Lower lobe of right lung (tissue), 2 donors: ENCODE data around the gene GNG7. TPM values are rescaled to one million over a fixed set of nuclear protein-coding genes. Genes with fewer than 3 reads are reported as not detected.

Source experiments
- ATAC-seq, 2 donors: fragments of 200-7000 bp; cut with Tn5 transposase; one replicate each; pipeline ENCODE4 v1.9.1; 2020 to 2022; ENCODE audit warnings: mild to moderate bottlenecking in 2 of 2, moderate library complexity in 2 of 2
- DNase-seq: peaks from one replicate; pipeline ENCODE4 v3.0.0-alpha.2; 2020
- H3K27ac ChIP-seq: fragments of 200-600 bp; one replicate; pipeline ENCODE4 v1.8.0; 2022
- H3K27me3 ChIP-seq: fragments of 200-600 bp; one replicate; pipeline ENCODE4 v1.8.0; 2022; ENCODE audit warnings: low read depth
- H3K36me3 ChIP-seq: fragments of 200-600 bp; one replicate; pipeline ENCODE4 v1.8.0; 2022; ENCODE audit warnings: mild to moderate bottlenecking
- H3K4me1 ChIP-seq: fragments of 200-600 bp; one replicate; pipeline ENCODE4 v1.8.0; 2022
- H3K4me3 ChIP-seq: fragments of 200-600 bp; one replicate; pipeline ENCODE4 v1.8.0; 2022; ENCODE audit warnings: mild to moderate bottlenecking
- H3K9me3 ChIP-seq: fragments of 200-600 bp; one replicate; pipeline ENCODE4 v1.8.0; 2022
- intact Hi-C: fragments of 100-400 bp; cut with DNase I; formaldehyde crosslinking; loops from one replicate; pipeline ENCODE4 v1.11.0; 2022
- total RNA-seq: library from RNA; stranded (reverse); fragmentation: NEBNext Ultra II Directional; extraction: Animal tissue kit (Norgen Biotek cat#: 25700); gene quantifications from one replicate; pipeline ENCODE4 v1.2.1, GENCODE V29; 2021
- TF ChIP-seq, protein P1 (sequence below): fragments of 200-600 bp; IDR thresholded peaks from one replicate; pipeline ENCODE4 v1.8.0; 2022; ENCODE audit warnings: antibody characterized with exemption, mild to moderate bottlenecking
- donor health status: DM: no; HTN: yes; CAD: no; lungs with severe emphysema.

The GNG7 gene
- total RNA-seq, 1 donor from 2014 or later, result 6.2 TPM

DNA sequence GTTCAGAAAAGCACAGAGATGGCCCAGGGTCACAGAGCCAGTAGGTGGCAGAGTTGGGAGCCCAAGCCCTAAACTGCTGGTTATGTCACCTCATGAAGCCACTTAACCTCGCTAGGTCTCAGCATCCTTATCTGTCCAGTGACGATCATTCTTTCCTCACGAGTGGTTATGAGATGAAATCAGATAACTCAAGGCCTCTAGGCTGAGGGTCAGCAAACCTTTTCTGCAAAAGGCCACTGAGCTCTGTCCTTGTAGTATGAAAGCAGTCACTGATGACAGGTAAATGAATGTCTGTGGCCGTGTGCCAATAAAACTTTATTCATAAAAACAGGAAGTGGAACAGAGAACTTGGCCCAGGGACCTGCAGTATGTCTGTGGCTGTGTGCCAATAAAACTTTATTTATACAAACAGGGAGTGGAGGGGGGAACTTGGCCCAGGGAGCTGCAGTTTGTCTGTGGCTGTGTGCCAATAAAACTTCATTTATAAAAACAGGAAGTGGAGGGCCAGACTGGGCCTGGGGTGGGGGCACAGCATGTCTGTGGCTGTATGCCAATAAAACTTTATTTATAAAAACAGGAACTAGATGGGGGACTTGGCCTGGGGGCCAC lies 71.2 kb downstream of the GNG7 start:
- H3K27me3 ChIP-seq, result no peaks in the 10 kb centered on the region
- no peaks in the 10 kb centered on the region for H3K36me3 ChIP-seq
- ATAC-seq (no peak), DNase-seq (peak; percentile 75)
- peaks cover 51% of the 10 kb centered on the region for H3K4me1 ChIP-seq
- peak overlapping the region; percentile 75 for H3K27ac ChIP-seq
- TF ChIP-seq, protein P1, sequence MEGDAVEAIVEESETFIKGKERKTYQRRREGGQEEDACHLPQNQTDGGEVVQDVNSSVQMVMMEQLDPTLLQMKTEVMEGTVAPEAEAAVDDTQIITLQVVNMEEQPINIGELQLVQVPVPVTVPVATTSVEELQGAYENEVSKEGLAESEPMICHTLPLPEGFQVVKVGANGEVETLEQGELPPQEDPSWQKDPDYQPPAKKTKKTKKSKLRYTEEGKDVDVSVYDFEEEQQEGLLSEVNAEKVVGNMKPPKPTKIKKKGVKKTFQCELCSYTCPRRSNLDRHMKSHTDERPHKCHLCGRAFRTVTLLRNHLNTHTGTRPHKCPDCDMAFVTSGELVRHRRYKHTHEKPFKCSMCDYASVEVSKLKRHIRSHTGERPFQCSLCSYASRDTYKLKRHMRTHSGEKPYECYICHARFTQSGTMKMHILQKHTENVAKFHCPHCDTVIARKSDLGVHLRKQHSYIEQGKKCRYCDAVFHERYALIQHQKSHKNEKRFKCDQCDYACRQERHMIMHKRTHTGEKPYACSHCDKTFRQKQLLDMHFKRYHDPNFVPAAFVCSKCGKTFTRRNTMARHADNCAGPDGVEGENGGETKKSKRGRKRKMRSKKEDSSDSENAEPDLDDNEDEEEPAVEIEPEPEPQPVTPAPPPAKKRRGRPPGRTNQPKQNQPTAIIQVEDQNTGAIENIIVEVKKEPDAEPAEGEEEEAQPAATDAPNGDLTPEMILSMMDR, result no peak
- peaks cover 7% of the 10 kb centered on the region for H3K9me3 ChIP-seq
- no peak overlapping the region for H3K4me3 ChIP-seq
- intact Hi-C loops, result no loop called here

DNA sequence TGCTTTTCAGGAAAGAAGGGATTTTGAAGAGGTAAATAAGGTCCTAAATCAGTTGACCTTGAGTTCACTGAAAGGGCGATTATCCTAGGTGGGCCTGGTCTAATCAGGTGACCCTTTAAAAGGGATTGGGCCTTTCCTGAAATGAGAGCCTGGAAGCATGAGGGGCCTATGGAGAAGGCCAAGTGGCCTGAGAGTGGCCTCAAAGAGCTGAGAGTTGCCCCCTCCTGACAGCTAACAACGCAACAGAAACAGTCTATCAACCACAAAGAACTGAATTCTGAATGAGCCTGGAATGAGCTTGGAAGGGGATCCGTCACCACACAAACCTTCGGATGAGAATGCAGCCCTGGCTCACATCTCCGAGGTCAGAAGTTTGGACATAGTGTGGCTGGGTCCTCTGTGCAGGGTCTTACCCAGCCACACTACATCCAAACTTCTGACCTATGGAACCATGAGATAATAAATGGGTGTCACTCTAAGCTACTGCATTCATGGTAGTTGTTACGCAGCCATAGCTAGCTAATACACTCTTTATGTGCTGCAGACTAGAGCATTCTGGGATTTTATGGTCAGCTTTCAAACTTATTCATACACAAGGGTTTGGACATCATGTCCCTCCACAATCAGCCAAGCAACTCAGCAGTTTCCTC lies 72.0 kb downstream of the GNG7 start:
- no peak overlapping the region for H3K4me3 ChIP-seq
- H3K27me3 ChIP-seq, result no peaks in the 10 kb centered on the region
- TF ChIP-seq, protein P1, result no peak
- DNase-seq, result no peak
- H3K27ac ChIP-seq, result peak overlapping the region; percentile 71
- peaks cover 51% of the 10 kb centered on the region for H3K4me1 ChIP-seq
- no peaks in the 10 kb centered on the region for H3K36me3 ChIP-seq
- ATAC-seq, result no peak
- H3K9me3 ChIP-seq, result peaks cover 7% of the 10 kb centered on the region
- intact Hi-C loops, result no loop called here

DNA sequence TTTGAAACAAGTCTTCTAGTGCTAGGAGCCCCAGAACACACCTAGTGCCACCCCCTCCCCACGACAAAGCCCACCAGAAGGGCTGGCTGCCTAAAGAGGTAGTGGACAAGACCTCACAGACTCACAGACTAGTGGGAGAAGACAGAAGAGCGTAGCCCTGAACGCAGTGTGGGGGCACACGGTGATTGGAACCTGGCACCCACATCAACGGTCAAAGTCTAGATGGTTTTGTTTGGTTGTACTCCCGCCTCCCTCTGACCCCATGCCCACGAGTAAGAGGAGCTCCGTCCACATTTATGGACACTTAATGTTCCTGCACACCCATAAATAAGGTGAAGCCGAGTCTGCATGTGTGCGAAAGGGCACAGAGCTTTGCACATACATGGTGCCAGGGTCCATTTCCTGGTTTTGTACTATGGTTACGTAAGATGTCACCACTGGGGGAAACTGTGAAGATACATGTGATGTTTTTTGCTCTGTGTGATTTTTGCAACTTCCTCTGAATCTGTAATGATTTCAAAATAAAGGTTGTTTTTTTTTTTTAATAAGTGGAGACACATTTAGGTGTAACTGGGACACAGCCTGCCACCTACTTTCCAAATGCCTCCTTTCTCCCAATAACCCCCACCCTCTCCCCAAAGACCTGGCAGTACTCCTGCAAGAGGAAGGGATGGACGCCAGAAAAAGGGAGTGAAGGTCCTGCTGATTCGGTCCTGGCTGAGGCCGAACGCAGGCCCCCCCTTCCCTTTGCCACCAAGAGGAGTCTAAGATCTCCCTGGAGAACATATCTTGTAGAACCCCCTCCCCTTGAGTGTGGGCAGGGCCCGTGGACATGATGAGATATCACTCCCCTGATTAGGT lies 72.8 kb downstream of the GNG7 start:
- ATAC-seq, result no peak
- H3K4me1 ChIP-seq, result peaks cover 51% of the 10 kb centered on the region
- peak overlapping the region; percentile 72 for H3K27ac ChIP-seq

DNA sequence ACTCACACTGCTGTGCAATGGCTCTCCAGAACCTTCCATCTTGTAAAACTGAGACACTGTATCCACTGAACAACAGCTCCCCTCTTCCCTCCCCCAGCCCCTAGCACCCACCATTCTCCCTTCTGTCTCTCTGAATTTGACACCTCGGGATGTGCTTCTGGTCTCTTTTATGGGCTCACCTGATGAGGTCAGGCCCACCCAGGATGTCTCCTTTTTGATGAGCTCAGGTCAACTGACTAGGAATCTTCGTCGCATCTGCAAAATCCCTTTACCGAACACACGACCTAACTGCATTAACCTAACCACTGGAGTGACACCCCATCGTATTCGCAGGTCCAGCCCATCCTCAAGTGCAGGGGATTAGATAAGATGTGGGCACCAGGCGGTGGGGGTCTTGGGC lies 73.9 kb downstream of the GNG7 start:
- Histone ChIP-seq H3K4me1 (peaks cover 54% of the 10 kb centered on the region), H3K36me3 (no peaks in the 10 kb centered on the region), H3K27me3 (no peaks in the 10 kb centered on the region), H3K27ac (no peak overlapping the region), H3K9me3 (peaks cover 7% of the 10 kb centered on the region), H3K4me3 (no peak overlapping the region)
- intact Hi-C loops, result no loop called here
- DNase-seq (no peak), ATAC-seq (no peak)
- TF ChIP-seq, protein P1, result no peak

More for the DNA sequence above, 72.8 kb downstream of the GNG7 start:
- intact Hi-C loops, result no loop called here
- Histone ChIP-seq H3K4me3 (no peak overlapping the region), H3K27me3 (no peaks in the 10 kb centered on the region), H3K36me3 (no peaks in the 10 kb centered on the region), H3K9me3 (peaks cover 7% of the 10 kb centered on the region)
- TF ChIP-seq, protein P1, result no peak
- no peak for DNase-seq

DNA sequence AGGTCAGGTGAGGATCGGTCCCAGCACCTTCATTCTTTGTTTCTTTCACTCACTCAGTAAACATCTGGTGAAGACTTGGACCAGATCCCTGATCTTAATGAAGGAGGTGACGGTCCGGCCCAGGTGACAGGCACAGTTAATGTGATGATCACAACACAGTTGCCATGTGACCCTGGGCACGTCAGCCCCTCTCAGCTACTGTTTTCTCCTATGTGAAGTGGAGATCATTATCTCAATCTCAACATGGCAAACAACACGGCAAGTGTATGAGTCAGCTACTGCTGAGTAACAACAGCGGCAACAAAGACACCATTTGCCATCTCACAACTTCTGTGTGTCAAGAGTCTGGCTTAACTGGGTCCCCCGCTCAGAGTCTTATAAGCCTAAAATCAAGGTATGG lies 74.6 kb downstream of the GNG7 start:
- H3K27me3 ChIP-seq, result no peaks in the 10 kb centered on the region
- H3K4me1 ChIP-seq, result peaks cover 54% of the 10 kb centered on the region
- TF ChIP-seq, protein P1, result no peak
- peaks cover 7% of the 10 kb centered on the region for H3K9me3 ChIP-seq
- intact Hi-C loops, result no loop called here
- H3K27ac ChIP-seq, result peak overlapping the region; percentile 80
- H3K4me3 ChIP-seq, result no peak overlapping the region
- no peaks in the 10 kb centered on the region for H3K36me3 ChIP-seq
- no peak for DNase-seq
- ATAC-seq, result peak in 1 of 2 donors; percentile 48
